ENCODE data around the gene UPF1.

The UPF1 gene

DNA sequence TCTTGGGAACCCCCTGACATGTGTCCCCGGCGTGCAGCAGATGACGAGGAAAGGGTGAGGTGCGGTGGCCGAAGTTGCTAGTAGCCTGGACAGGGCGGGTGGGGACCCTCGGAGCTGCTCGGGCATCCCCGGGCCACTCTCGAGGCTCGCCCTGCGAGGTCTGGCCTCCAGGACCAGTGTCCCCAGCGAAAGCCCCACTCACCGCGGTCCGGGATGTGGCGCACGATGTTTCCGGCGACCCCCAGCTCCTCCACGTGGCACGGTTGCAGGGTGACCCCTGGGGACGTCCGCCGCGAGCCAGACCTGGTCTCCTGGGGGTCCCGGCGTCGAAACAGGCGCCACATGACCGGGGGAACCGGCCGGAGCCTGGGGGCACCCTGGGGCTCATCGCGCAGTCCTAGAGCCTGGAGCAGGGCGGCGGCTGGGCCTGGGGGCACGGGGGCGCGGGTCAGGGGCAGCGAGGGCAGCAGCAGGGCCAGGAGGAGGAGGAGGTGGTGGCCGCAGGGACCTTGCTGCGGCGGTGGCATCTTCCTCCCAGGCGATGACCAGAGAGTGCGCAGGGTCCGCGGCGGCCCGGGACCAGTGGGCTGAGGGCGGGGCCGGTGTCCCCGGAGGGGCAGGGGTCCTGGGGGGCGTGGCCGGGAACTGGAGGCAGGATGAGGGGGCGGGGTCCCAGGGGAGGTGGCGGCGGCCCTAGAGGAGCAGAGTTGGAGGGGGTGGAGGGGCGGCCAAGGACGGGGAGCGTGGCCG is 38.2 kb downstream of the UPF1 start:
- DNase-seq (ENCODE audit: low spot score) (no peak), FAIRE-seq (no peak)

DNA sequence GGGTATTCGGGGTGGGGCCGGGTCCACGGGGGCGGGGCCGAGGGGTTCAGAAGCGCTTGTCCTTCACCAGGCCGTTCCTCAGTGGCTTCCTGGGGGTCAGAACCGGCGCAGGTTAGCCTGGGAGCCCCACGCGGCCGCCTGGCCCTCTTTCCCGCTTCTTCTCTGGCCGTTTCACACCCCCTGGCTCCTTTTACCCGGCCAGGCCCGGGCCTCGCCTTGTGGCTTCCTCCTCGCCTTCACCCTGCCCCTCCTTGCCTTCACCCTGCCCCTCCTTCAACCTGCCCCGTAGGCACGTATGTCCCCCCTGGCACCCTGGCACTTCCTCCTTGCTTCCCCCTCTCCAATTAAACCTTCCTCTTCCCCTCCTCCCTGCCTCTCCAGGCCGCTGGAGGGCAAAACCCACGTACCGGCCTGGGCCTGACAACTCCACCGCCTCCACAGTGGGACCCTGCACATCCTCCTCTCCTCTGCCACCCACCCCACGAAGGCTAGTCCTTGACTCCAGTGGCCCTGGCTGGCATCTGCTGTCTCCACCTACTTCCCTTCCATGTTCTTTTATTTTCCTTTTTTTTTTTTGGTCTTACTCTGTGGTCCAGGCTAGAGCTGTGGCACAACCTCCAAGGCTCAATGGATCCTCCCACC is 38.9 kb downstream of the UPF1 start:
- FAIRE-seq = no peak
- no peak for DNase-seq (ENCODE audit: low spot score)

DNA sequence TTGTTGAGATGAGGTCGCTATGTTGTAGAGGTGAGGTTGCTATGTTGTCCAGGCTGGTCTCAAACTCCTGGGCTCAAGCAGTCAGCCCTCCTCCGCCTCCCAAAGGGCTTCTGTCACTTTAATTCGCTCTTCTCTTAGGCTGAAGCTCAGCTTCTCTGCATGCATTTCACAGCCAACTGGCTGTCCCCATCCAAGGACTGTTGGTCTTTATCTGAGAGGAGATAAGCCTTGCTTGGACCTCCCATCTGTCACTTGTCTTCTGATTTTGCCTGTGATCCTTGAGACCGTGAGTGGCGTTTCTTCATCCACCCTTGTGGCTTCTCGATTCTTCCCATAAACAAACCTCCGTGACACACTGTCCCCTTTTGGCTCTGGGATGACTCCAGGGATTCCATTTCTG is 39.8 kb downstream of the UPF1 start:
- FAIRE-seq = no peak
- DNase-seq (ENCODE audit: low spot score) = no peak

DNA sequence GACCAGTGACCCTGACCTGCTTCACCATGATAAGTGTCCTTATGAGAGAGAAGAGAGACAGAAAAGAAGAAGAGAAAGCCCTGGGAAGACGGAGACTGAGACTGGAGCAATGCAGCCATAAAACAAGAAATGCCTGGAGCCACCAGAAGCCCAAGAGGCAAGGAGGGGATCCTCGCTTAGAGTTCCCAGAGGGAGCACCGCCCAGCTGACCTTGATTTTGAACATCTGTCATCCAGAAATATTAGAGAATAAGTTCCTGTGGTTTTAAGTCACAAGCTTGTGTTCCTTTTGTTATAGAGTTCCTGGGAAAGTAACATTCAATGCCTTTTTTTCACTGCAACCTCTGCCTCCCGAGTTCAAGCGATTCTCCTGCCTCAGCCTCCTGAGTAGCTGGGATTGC is 44.0 kb downstream of the UPF1 start:
- FAIRE-seq (no peak), DNase-seq (ENCODE audit: low spot score) (no peak)

DNA sequence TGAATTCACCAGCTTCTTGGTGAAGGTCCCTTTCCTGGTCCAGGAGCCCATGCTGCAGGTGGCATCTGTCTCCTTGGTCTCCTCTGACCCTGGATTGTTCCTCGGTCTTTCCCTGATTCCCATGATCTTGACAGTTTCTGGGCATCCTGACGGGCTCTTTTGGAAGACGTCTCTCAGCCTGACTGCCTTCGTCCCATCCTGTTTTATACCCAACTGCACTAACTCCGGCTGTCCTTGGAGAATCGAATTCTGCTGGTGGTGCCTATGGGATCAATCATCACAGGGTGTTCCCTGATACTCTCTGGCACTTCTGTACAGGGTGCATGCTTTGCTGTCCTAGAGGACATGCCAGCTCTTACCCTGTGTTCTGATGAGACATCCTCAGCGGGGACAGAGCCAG is 45.1 kb downstream of the UPF1 start:
- FAIRE-seq (no peak), DNase-seq (ENCODE audit: low spot score) (no peak)

DNA sequence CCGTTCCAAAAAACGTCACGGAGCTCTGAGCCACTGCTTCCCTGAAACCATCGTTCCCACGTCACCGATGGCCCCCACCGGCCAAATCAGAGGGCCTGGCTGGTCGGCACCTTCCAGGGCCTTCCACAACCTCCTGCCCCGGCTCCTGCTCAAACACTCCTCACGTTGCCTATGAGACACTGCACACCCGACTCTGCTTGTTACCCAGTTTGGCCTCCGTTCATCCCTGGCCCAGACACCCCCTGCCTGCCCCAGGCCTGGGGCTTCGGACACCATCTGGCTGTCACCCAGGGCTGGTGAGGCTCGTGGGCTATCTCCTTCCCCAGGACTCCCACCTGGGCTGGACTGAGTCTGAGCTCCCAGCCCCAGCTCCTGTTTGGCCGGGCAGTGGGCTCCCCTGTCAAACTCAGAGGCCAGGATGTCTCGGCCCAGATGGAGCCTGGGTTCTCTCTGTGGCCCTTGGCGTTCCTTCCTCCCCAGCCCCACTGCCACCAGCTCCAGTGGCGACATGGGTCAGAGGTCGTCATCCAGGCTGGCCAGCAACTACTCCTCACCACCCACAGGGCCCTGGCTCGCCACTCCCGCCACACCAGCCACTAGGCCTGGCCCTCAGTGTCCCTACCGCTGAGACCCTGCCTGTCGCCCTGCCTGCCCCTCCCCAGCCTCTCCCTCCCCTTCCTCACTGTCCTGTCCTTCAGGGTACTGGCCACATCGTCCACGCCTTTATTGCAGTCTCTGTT is 46.5 kb downstream of the UPF1 start:
- FAIRE-seq = no peak
- no peak for DNase-seq (ENCODE audit: low spot score)

DNA sequence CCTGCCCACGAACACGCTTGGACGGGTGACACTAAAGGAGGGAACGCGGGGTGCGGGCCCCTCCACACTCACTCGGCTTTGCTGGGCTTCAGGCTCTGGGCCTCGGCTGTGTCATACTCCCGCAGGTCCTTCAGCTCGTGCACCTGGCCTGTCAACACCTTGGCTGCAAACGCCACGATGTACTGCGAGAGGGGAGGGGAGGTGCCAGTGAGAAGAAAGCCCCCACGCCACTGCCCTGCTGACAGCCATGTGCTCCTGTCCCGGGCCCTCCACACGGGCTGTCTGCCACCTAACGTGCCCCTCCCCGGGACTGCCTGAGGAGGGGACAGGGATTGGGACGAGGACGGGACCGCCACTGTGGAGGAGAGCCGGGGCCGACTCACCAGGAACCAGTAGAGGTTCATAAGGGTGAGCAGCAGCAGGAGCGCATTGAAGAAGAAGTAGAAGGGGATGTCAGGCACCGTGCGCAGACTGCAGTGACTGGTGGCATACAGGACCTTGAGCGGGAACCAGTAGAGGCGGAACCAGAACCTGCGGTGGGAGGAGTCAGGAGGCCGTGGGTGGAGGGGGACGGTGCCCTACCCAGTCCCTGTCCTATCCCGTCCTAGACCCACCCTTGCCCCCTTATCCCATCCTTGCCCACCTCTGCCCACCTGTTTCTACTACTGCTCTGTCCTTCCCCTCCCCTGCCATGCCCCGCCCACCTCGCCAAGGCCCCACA is 47.3 kb downstream of the UPF1 start:
- DNase-seq (ENCODE audit: low spot score) = no peak

DNA sequence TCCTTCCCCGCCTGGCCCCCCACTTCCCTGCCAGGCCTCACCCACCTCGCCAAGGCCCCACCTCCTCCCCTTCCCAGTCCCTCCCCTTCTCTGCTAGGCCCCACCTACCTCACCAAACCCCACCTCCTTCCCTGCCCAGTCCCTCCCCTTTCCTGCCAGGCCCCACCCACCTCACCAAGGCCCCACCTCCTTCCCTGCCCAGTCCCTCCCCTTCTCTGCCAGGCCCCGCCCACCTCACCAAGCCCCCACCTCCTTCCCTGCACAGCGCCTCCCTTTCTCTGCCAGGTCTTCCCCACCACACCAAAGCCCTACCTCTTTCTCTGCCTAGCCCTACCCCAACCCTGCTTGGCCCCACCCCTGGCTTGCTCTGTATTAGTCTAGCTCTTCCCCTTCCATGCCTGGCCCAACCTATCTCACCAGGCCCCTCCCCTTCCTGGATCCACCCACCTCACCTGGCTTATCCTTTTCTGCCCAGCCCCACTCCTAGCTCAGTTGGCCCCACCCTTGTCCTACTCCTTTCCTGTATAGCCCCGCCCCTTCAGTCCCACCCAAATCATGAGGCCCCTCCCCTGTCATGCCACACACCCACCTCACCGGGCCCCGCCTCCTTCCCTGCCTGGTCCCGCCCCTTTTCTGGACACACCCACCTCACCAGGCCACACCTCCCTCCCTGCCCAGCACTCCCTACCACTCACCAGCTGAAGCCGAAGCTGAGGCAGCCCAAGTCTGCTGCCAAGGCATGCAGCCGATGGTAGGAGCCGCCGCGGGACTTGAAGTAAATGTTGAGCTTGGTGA is 48.0 kb downstream of the UPF1 start:
- FAIRE-seq = no peak
- no peak for DNase-seq (ENCODE audit: low spot score)

More for the DNA sequence above, 47.3 kb downstream of the UPF1 start:
- FAIRE-seq = no peak

DNA sequence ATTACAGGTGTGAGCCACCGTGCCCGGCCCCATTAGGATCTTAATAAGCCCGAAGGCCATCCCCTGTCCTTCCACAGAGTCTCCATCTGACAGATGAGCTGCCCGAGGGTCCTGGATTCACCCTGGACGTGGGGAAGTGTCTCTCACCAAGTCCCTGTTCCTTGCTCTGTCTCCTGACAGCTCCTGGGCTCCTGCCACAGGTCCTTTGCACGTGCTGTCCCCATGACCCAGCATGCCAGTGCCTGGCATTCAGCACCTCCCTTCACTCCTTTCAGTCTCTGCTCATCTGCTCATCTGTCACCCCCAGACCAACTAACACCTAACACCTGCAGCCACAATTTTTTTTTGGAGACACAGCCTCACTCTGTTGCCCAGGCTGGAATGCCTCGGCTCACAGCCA is 49.7 kb downstream of the UPF1 start:
- DNase-seq (ENCODE audit: low spot score) (no peak), FAIRE-seq (no peak)

DNA sequence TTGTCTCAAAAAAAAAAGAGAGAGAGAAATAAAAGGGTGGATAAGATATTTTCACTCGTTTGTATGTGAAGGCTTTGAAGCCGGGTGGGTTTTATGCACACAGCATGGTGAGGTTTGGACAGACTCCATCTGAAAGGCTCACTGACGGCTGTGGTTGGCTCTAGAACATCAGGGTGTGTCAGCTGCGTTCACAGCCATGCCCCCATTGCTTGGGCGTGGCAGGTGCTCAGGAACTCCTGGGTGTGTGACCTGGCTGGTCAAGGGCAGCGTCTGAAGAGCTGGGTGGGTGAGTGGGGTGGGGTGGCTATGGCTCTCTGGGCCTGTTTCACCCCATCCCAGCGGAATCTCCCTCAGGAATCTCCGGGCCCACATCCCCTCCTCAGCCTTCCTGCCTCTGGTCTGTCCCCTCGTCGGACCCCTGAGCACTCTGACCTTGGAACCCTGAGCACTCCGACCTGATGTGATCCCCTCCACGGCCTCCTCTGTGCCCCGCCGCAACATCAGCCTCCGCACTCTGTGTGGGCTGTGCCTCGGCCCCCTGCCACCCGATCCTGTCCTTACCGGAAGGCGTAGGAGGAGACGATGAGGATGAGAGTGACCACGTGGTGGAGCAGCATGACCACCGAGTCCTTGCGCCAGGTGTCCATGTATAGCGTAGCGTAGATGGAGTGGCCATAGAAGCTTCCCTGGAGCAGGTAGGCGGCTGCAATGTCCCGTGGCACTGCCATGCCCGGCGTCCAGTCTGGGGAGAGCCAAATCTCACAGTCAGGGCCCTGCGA is 52.0 kb downstream of the UPF1 start:
- DNase-seq (ENCODE audit: low spot score) (no peak), FAIRE-seq (no peak)

DNA sequence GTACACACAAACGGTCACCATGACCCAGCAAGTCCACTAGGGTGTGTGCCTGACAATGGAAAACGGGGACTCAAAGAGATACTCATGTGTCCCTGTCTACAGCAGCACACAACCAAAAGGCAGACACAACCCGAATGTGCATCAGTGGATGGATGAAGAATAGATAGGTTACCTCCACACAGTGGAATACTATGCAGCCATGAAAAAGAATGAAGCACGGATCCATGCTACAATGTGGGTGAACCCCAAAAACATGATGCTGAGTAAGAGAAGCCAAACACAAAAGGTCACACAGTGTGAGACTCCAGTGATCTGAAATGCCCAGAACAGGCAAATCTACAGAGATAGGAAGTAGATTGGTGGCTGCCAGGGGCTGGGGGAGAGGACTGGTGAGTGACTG is 55.2 kb downstream of the UPF1 start:
- no peak for DNase-seq (ENCODE audit: low spot score)

DNA sequence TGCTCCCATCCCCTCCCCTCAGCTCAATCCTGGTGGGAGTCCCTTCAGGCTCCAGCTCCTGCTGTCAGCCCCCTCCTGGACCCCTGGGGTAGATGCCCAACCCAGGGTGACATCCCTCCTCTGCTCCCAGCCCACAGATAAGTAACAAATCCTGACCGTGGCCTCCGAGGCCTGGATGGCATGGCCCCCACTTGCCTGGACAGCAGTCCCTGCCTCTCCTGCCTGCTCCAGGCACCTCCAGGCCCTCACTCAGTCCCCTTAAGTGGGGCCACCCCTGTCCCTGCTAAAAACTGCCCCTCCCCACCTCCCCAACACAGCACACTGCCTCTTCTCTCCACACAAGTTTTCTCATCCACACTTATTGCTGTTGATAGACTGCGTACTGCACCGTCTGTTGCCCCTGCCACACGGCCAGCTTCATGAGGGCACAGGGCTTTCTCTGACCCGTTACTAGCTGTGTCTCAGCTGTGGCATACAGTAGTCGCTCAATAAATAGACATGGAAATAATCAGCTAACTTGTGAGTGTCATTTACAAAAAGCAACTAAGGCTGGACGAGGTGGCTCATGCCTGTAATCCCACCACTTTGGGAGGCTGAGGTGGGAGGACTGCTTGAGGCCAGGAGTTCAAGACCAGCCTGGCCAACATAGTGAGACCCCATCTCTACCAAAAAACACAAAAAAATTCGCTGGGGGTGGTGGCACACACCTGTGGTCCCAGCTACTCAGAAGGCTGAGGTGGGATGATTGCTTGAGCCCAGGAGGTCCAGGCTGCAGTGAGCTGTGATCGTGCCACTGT is 58.4 kb downstream of the UPF1 start:
- FAIRE-seq = no peak
- DNase-seq (ENCODE audit: low spot score) = no peak

More for the DNA sequence above, 55.2 kb downstream of the UPF1 start:
- FAIRE-seq = no peak

DNA sequence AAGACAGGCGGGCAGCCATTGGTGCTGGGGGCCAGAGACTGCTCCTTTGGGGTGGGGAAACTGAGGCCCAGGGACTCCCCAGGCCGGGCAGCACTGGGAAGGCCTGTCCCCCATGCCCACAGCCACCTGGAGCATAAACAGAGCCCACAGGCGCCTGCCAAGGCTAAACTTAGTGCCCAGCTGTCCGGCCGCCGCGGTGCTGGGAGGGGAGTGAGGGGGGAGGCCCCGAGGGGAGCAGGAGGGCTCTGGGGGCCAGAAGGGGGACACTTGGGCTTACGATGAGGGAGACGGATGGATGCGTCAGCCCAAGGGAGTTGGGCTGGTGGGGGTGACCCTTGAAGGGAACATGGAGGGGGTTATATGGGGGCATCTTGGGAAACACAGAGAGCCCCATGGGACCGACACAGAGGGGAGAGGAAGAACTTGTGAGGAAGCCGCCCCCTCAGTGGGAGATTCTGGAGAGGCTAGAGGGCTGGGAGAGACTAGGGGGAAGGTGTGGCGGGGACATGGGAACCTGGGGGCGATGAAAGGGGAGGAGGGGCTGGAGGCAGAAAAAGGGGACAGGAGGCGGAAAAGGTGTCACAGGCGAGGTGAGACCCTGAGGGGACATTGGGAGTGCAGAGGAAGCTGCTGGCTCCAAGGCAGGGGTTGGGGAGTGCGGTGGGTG is 62.0 kb downstream of the UPF1 start:
- DNase-seq (ENCODE audit: low spot score) = no peak
- no peak for FAIRE-seq

DNA sequence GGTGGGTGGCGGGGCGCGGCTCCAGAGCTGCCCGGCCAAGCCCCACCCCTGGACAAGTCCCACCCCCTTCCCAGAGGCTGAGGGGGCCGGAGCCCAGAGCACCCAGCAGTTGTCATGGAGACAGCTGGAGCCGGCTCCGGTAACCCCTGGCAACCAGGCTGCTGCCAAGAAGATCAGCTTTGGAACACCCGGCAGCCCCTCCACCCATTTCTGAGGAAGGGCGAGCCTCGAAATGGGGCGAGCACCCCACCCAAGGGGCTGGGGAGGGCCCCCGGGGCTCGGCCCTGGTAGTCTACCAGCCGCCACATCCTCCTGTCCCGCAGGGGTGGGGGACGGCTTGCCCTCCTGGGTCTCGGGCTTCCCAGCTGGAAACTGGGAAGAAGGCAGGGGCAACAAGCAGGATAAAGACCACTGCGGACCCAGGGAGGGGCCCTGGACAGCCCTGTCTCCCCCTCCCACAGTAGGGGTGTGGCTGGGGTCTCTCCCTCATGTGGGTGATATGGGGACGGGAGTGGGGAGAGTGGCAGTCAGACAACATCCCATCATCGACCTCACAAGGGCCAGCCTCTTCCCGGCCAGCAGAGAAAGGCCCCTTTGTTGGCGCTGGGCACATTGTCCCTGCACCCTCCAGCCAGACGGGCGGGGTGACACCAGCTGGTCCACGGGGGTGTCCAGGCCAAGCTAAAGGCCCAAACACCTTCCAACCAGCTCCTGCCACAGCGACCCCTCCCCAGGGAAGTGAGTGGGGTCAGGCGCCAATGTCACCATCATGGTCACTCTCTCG is 62.7 kb downstream of the UPF1 start:
- FAIRE-seq = no peak
- peak; percentile 71 for DNase-seq (ENCODE audit: low spot score)

DNA sequence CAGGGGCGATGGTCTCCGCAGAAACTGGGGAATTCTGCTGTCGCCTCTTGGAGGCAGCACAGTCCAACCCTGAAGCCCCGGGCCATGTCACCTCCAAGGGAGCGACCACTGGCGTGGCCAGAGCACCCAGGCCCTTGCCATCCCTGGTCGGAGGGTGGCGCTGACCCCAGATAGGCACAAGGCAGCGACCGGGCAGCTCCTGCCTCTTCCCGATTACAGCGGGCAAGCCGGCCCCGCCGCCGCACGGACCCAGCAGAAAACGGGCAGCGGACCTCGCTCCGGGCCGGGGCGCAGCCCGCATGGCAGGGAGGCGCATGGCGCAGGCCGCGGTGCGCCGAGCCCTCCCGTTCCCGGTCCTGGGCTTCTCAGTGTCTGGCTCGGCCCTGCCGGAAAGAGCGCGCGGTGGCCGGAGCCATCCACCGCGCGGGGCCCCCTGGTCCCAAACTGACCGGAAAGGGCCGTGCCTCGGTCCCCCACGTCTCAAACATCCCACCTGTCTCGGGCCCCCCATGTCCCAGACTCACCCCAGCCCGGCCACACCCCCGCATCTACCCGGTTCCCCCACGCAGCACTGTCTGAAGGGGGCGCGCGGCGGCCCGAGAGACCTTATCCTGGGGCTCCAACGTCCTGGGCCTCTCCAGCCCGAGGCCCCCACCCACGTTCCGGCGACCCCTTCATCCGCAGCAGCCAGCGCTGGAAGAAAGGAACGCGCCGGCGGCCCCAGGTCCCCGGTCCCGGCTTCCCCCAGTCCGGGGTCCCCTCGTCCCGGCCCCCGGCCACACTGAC is 63.5 kb downstream of the UPF1 start:
- FAIRE-seq = no peak
- peak; percentile 58 for DNase-seq (ENCODE audit: low spot score)

DNA sequence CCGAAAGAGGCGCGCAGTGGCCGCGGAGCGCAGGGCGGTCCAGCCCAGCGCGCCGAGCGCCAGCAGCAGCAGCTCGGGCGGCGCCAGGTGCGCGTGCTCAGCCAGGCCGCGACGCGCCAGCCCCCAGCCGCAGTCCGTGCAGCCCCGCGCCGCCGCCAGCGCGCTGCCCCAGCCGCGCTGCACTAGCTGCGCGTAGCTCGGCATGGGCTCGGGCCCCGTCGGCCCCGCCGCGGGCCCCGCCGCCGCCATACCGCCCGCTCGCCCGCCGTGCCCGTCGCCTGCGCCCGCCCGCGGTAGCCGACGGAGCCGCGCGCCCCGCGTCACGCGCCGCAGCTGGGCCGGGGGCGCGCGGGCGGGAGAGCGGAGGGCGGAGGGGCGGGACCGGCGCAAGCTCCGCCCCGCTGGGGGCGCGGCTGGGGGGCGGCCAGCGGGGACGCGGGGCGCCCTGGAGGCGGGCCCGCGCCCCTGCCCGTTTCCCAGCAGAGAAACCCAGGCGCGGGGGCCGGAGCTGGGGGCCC is 64.1 kb downstream of the UPF1 start, which contains the start of gene CERS1:
TSS of gene CERS1 (minus strand) at position 335 of the 518 bp plus-strand sequence. CDS start at position 249, 86 bp downstream.
- FAIRE-seq = no peak
- peak; percentile 64 for DNase-seq (ENCODE audit: low spot score)

DNA sequence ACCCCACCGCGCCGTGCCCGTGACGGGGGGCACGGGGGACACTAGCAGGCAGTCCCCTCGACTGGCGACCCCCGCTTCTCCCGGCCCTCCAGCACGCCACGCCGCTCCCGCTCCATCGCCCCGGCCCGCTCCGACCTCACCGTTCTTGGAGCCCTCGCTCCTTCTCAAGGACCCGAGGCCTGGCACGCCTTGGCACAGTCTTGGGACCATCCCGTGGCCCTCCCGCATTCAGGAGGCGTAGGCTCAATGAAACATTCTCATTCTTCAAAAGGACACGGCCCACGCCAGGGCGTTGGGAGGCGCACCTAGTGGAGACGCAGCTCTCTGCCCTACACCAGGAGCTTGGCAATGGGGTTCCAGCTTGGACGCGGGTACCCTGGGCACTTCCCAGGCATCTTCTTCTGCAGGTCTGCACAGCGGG is 64.7 kb downstream of the UPF1 start:
- no peak for FAIRE-seq
- no peak for DNase-seq (ENCODE audit: low spot score)
